H1 (cell line): ENCODE measurements around the gene NAP1L1. TPM values are rescaled to one million over a fixed set of nuclear protein-coding genes. Genes with fewer than 3 reads are reported as not detected.

Experiments
- CTCF ChIA-PET: fragments of 300-600 bp; sonication (Branson Sonifier 250); formaldehyde crosslinking; loops from one replicate; lab custom pipeline; 2021; ENCODE audit not compliant: partially characterized antibody; lab: Charles Lee
- POLR2A ChIA-PET: fragments of 300-600 bp; sonication (Branson Sonifier 250); formaldehyde crosslinking; loops from one replicate; lab custom pipeline; 2021; ENCODE audit warnings: inconsistent platforms; ENCODE audit not compliant: partially characterized antibody; lab: Charles Lee
- DNase-seq, 2 experiments: peaks; one replicate each; pipeline versions ENCODE4 v3.0.0 to v3.0.0-alpha.2; 2010 to 2022; ENCODE audit warnings: low spot score in 2 of 2, low read depth in 1 of 2, mixed read lengths in 1 of 2
- FAIRE-seq: peaks from 2 replicates; lab custom pipeline; 2011; peaks lifted over from hg19 to GRCh38; lab: Jason Lieb, UNC
- H2AFZ ChIP-seq: 2 replicates; pipeline ENCODE4 v1.8.1; 2012; ENCODE audit warnings: low read length, inconsistent platforms
- H2AK5ac ChIP-seq: 2 replicates; pipeline ENCODE4 v1.6.1; 2013; ENCODE audit warnings: low read depth, low read length
- H2BK120ac ChIP-seq: replicated peaks from 2 replicates; pipeline ENCODE3; 2013; ENCODE audit warnings: low read depth, low read length, inconsistent platforms
- H2BK12ac ChIP-seq: 2 replicates; pipeline ENCODE4 v1.6.1; 2013; ENCODE audit warnings: low read depth, low read length
- H2BK15ac ChIP-seq: 2 replicates; pipeline ENCODE4 v1.6.1; 2013; ENCODE audit warnings: low read length
- H2BK20ac ChIP-seq: 2 replicates; pipeline ENCODE4 v1.6.1; 2013; ENCODE audit warnings: low read length
- H2BK5ac ChIP-seq: 2 replicates; pipeline ENCODE4 v1.6.1; 2013; ENCODE audit warnings: low read depth, low read length
- H3K14ac ChIP-seq: 2 replicates; pipeline ENCODE4 v1.6.1; 2013; ENCODE audit warnings: inconsistent platforms; ENCODE audit not compliant: insufficient read length
- H3K18ac ChIP-seq: 2 replicates; pipeline ENCODE4 v1.6.1; 2013; ENCODE audit warnings: low read length; ENCODE audit errors: extremely low read depth
- H3K23ac ChIP-seq: 2 replicates; pipeline ENCODE4 v1.6.1; 2013; ENCODE audit warnings: inconsistent platforms; ENCODE audit not compliant: insufficient read length
- H3K23me2 ChIP-seq: 2 replicates; pipeline ENCODE4 v1.6.1; 2013; ENCODE audit warnings: low read depth, low read length
- H3K27ac ChIP-seq: 2 replicates; pipeline ENCODE4 v1.6.1; 2011; ENCODE audit warnings: low read depth, low read length, inconsistent platforms
- H3K27me3 ChIP-seq, 4 experiments: replicated peaks in 1 of 4; 1 replicate in 1 of 4; 2 replicates in 3 of 4; pipeline versions ENCODE4 v1.6.1 to v1.8.1; 2011 to 2013; ENCODE audit warnings: low read length in 3 of 4, mild to moderate bottlenecking in 3 of 4, inconsistent platforms in 2 of 4, mixed read lengths in 2 of 4, moderate library complexity in 1 of 4; ENCODE audit not compliant: control insufficient read depth in 3 of 4, insufficient read depth in 3 of 4; ENCODE audit errors: extremely low read depth in 1 of 4
- H3K36me3 ChIP-seq, 4 experiments: 2 replicates each; pipeline versions ENCODE4 v1.6.1 to v1.8.1; 2011 to 2013; ENCODE audit warnings: mild to moderate bottlenecking in 4 of 4, low read length in 3 of 4, moderate library complexity in 2 of 4, control low read depth in 1 of 4, inconsistent platforms in 1 of 4; ENCODE audit not compliant: insufficient read depth in 4 of 4, control insufficient read depth in 2 of 4
- H3K4ac ChIP-seq: replicated peaks from 2 replicates; pipeline ENCODE3; 2013; ENCODE audit warnings: low read length, low read depth, mixed read lengths, inconsistent platforms; ENCODE audit not compliant: insufficient read length
- H3K4me1 ChIP-seq, 4 experiments: replicated peaks in 1 of 4; 1 replicate in 1 of 4; 2 replicates in 3 of 4; pipeline versions ENCODE4 v1.6.1 to v1.8.1; 2011 to 2013; ENCODE audit warnings: low read length in 3 of 4, inconsistent platforms in 2 of 4, mixed read lengths in 1 of 4; ENCODE audit not compliant: insufficient read depth in 4 of 4, control insufficient read depth in 3 of 4
- H3K4me2 ChIP-seq, 2 experiments: 2 replicates each; pipeline versions ENCODE4 v1.6.1 to v1.8.1; 2011 to 2013; ENCODE audit warnings: low read depth in 2 of 2, low read length in 2 of 2, control low read depth in 1 of 2, inconsistent platforms in 1 of 2, mild to moderate bottlenecking in 1 of 2; ENCODE audit not compliant: insufficient read depth in 1 of 2
- H3K4me3 ChIP-seq, 4 experiments: fragments of 200-600, 300-600 bp in 1 of 4; sonication (generic), shearing (Covaris generic), sonication (Bioruptor Twin) in 1 of 4; 2 replicates each; pipeline versions ENCODE4 v1.5.1 to v1.8.1; 2011 to 2016; ENCODE audit warnings: low read length in 4 of 4, low read depth in 3 of 4, control low read depth in 2 of 4, inconsistent platforms in 2 of 4, mild to moderate bottlenecking in 2 of 4, mixed read lengths in 1 of 4, moderate library complexity in 1 of 4; ENCODE audit not compliant: insufficient read depth in 2 of 4; ENCODE audit errors: extremely low read depth in 1 of 4
- H3K56ac ChIP-seq: replicated peaks from 2 replicates; pipeline ENCODE3; 2013; ENCODE audit warnings: low read depth, mild to moderate bottlenecking, mixed read lengths, low read length, inconsistent platforms; ENCODE audit not compliant: insufficient read length
- H3K79me1 ChIP-seq: 2 replicates; pipeline ENCODE4 v1.6.1; 2013; ENCODE audit warnings: low read depth, low read length, control low read depth
- H3K79me2 ChIP-seq, 2 experiments: 2 replicates each; pipeline versions ENCODE4 v1.6.1 to v1.8.1; 2012 to 2013; ENCODE audit warnings: low read length in 2 of 2, mild to moderate bottlenecking in 2 of 2, inconsistent platforms in 1 of 2; ENCODE audit not compliant: insufficient read depth in 2 of 2, control insufficient read depth in 1 of 2
- H3K9ac ChIP-seq, 4 experiments: replicated peaks in 1 of 4; 1 replicate in 1 of 4; 2 replicates in 3 of 4; pipeline versions ENCODE4 v1.6.1 to v1.8.1; 2011 to 2013; ENCODE audit warnings: low read depth in 3 of 4, low read length in 3 of 4, control low read depth in 2 of 4, mild to moderate bottlenecking in 2 of 4, moderate library complexity in 2 of 4, inconsistent platforms in 1 of 4; ENCODE audit errors: extremely low read depth in 1 of 4
- H3K9me3 ChIP-seq, 2 experiments: 2 replicates each; pipeline versions ENCODE4 v1.6.1 to v1.8.1; 2012 to 2013; ENCODE audit warnings: mild to moderate bottlenecking in 2 of 2, moderate library complexity in 2 of 2, control low read depth in 1 of 2, inconsistent platforms in 1 of 2, low read depth in 1 of 2, low read length in 1 of 2, mixed read lengths in 1 of 2; ENCODE audit not compliant: insufficient read depth in 2 of 2
- H4K20me1 ChIP-seq, 2 experiments: replicated peaks in 1 of 2; 2 replicates each; pipeline versions ENCODE3 to v1.8.1; 2011 to 2013; ENCODE audit warnings: inconsistent platforms in 2 of 2, low read length in 2 of 2, mild to moderate bottlenecking in 1 of 2; ENCODE audit not compliant: insufficient read depth in 2 of 2, control insufficient read depth in 1 of 2
- H4K5ac ChIP-seq: 2 replicates; pipeline ENCODE4 v1.6.1; 2013; ENCODE audit warnings: low read length, low read depth, mixed read lengths, inconsistent platforms; ENCODE audit not compliant: insufficient read length
- H4K8ac ChIP-seq: 2 replicates; pipeline ENCODE4 v1.8.0; 2013; ENCODE audit warnings: mild to moderate bottlenecking, moderate library complexity, low read length, inconsistent platforms; ENCODE audit not compliant: insufficient read depth; ENCODE audit errors: extremely low read depth
- H4K91ac ChIP-seq: replicated peaks from 2 replicates; pipeline ENCODE3; 2013; ENCODE audit warnings: low read length, mixed read lengths, inconsistent platforms; ENCODE audit not compliant: insufficient read length
- BRCA1 ChIP-seq: IDR thresholded peaks from 2 replicates; pipeline ENCODE4 v1.6.1; 2012; ENCODE audit warnings: low read depth, low read length, improper control_type of control experiment
- GABPA ChIP-seq: IDR thresholded peaks from 2 replicates; pipeline ENCODE4 v1.6.1; 2011; ENCODE audit warnings: mild to moderate bottlenecking, low read length, moderate library complexity, borderline replicate concordance; ENCODE audit not compliant: insufficient read depth
- HDAC2 ChIP-seq, 2 experiments: fragments of 300-600 bp in 1 of 2; sonication (generic) in 1 of 2; IDR thresholded peaks; 2 replicates each; pipeline ENCODE4 v1.6.1; 2011 to 2012; ENCODE audit warnings: low read depth in 2 of 2, low read length in 2 of 2, mild to moderate bottlenecking in 2 of 2, moderate library complexity in 2 of 2, borderline replicate concordance in 1 of 2, inconsistent platforms in 1 of 2
- WGBS, 2 experiments: shearing (Covaris generic) in 1 of 2; methylation state at CpG; one replicate each; pipeline versions ENCODE4 v1.1.6 to v1.1.7; 2013 to 2015; ENCODE audit warnings: low lambda C conversion rate in 2 of 2, mixed read lengths in 2 of 2, inconsistent platforms in 1 of 2, low coverage in 1 of 2, missing lambda C conversion rate in 1 of 2; ENCODE audit not compliant: insufficient replicate concordance in 2 of 2, insufficient coverage in 1 of 2, insufficient read length in 1 of 2; ENCODE audit errors: extremely low coverage in 1 of 2, missing lambda C conversion rate in 1 of 2; 5-methylcytosine and 5-hydroxymethylcytosine counted together
- polyA plus RNA-seq, 7 experiments: library from polyadenylated mRNA; depleted of rRNA in 3 of 7; stranded (reverse) in 5 of 7; unstranded in 2 of 7; fragments of >200 nt in 5 of 7; fragments of 200-250 nt in 2 of 7; gene quantifications; 1 replicate in 5 of 7; 2 replicates in 1 of 7; 4 replicates in 1 of 7; pipeline versions ENCODE4 v1.2.1 to v1.2.3, GENCODE V29; 2011 to 2013; ENCODE audit warnings: missing spikeins in 2 of 7, mixed read lengths in 2 of 7
- total RNA-seq: library from RNA; stranded (reverse); fragmentation: NEBNext Ultra II Directional; extraction: Animal tissue kit (Norgen Biotek cat#: 25700); gene quantifications from 2 replicates; pipeline ENCODE4 v1.2.1, GENCODE V29; 2021

NAP1L1 gene
- total and polyA plus RNA-seq, 2 of the 8 experiments (the other 6 are each of a cell fraction or from before 2014, with no cell fraction given): 202 to 1,159 TPM

DNA sequence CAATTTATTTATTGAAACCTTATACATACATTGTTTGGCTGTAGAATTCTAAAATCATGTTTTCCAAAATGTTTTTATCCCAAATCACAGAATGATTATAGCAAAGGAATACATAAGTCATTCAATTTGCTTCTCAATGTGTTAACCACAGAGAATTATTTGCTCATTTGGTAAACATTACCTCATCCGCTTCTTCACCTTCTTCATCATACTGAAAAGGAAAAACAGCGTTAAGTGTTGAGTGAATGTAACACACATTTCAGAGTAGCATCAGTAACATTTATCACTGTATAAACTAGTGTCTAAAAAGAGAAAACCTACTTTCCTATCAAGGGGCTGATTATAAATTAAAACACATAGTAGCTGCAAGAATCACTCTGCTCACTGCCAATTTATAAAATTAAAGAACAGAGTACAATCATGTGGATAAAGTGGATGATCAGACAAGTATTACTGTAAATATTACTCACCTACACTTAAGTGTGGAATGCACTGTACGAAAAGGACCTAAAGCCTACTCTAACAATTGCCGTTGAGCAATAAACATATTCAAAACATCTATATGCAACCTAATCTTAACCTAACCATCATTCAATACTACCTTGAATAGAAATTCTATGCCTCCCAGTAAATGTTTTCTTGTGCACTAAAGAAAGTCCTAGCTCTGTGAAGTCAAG lies 34.8 kb downstream of the NAP1L1 start:
- FAIRE-seq (no peak), DNase-seq (no peak)
- Histone ChIP-seq H4K20me1 (no peaks in the 10 kb centered on the region), H3K4me3 (no peak overlapping the region), H3K56ac (no peak overlapping the region), H4K8ac (no peak overlapping the region), H3K4me1 (no peaks in the 10 kb centered on the region), H2AK5ac (no peak overlapping the region), H3K36me3 (peaks cover 3 to 96% (median 56%) of the 10 kb centered on the region in 4 experiments; a peak in 7 of 8 replicates), H3K27ac (no peak overlapping the region), H3K23me2 (no peaks in the 10 kb centered on the region), H3K79me2 (peaks cover 0 to 7% of the 10 kb centered on the region in 2 experiments; a peak in 2 of 4 replicates), H3K4ac (no peak overlapping the region), H3K4me2 (no peak overlapping the region), H2AFZ (no peak overlapping the region), H3K9ac (no peak overlapping the region), H2BK20ac (no peak overlapping the region), H2BK15ac (no peak overlapping the region), H3K27me3 (no peaks in the 10 kb centered on the region), H3K23ac (no peak overlapping the region), H4K5ac (no peak overlapping the region), H3K14ac (no peak overlapping the region), H3K79me1 (no peaks in the 10 kb centered on the region), H4K91ac (no peak overlapping the region), H3K18ac (no peak overlapping the region), H2BK12ac (no peak overlapping the region), H2BK120ac (no peak overlapping the region), H2BK5ac (no peak overlapping the region), H3K9me3 (no peaks in the 10 kb centered on the region)
- ChIA-PET POLR2A (interaction anchor here (1.4 to 3.8 kb wide), 3 partner anchors 9 to 19 kb away, joined by 5 to 18 read pairs (median 5); no protein-coding TSS in a partner anchor), CTCF (interaction anchor here (1.2 to 1.8 kb wide), 3 partner anchors 9 to 298 kb away, joined by 3 read pairs; no protein-coding TSS in a partner anchor)
- 91% methylated on average over 4 of the region's 4 CpGs; no CpG with 5 or more reads in 1 of the 2 experiments for WGBS, 2 experiments
- TF ChIP-seq HDAC2 (IDR thresholded peaks at IDR 0.05; ENCODE audit: borderline replicate concordance in 1 of 2, low read depth in 2 of 2, low read length in 2 of 2) (no peak), BRCA1 (no peak), GABPA (no peak)
